Naive thymus-derived CD8-positive, alpha-beta T cell (primary cell): Measurements from ENCODE around the gene SIRT4. TPM values are rescaled to one million over a fixed set of nuclear protein-coding genes. Genes with fewer than 3 reads are reported as not detected.

Experiments used
- ATAC-seq, 2 donors: fragments of 150-1000 bp; cut with Tn5 transposase in 1 of 2; sonication (Bioruptor Pico), chemical (Tn5 transposase) in 1 of 2; 1 replicate in 1 of 2; 2 replicates in 1 of 2; pipeline ENCODE4 v1.10.0; 2021; ENCODE audit warnings: mild to moderate bottlenecking in 2 of 2, moderate library complexity in 2 of 2
- POLR2A ChIA-PET: fragments of 350-600 bp; sonication (Branson Sonifier 250); formaldehyde crosslinking; loops from one replicate; lab custom pipeline; 2021; ENCODE audit warnings: antibody characterized with exemption; lab: Charles Lee
- DNase-seq, 10 donors: peaks; one replicate each; pipeline versions ENCODE4 v3.0.0 to v3.0.0-alpha.2; 2020 to 2022
- H3K27ac Mint-ChIP-seq, 10 donors: one replicate each; pipeline ENCODE4 v1.8.0; 2020 to 2022; ENCODE audit warnings: mild to moderate bottlenecking in 10 of 10, mixed read lengths in 10 of 10, moderate library complexity in 4 of 10, inconsistent platforms in 1 of 10
- H3K27me3 Mint-ChIP-seq, 5 donors: one replicate each; pipeline ENCODE4 v1.8.0; 2021 to 2022; ENCODE audit warnings: mixed read lengths in 5 of 5
- H3K36me3 Mint-ChIP-seq, 3 donors: one replicate each; pipeline ENCODE4 v1.8.0; 2020 to 2022; ENCODE audit warnings: mixed read lengths in 3 of 3, mild to moderate bottlenecking in 2 of 3, inconsistent platforms in 1 of 3
- H3K4me1 Mint-ChIP-seq, 4 donors: one replicate each; pipeline ENCODE4 v1.8.0; 2021 to 2022; ENCODE audit warnings: mixed read lengths in 4 of 4
- H3K4me3 Mint-ChIP-seq, 10 donors: one replicate each; pipeline ENCODE4 v1.8.0; 2020 to 2022; ENCODE audit warnings: mild to moderate bottlenecking in 10 of 10, mixed read lengths in 10 of 10, moderate library complexity in 6 of 10, inconsistent platforms in 1 of 10
- H3K9me3 Mint-ChIP-seq, 9 donors: one replicate each; pipeline ENCODE4 v1.8.0; 2020 to 2022; ENCODE audit warnings: mixed read lengths in 9 of 9, mild to moderate bottlenecking in 3 of 9, inconsistent platforms in 1 of 9, moderate library complexity in 1 of 9
- polyA plus RNA-seq, 3 donors: library from polyadenylated mRNA; unstranded; fragments of 300-500 nt; fragmentation: Illumina TruSeq; gene quantifications; one replicate each; pipeline ENCODE4 v1.2.3, GENCODE V29; 2021
- total RNA-seq, 8 experiments: library from RNA in 2 of 8; stranded (reverse) in 2 of 8; gene quantifications; one replicate each; pipeline ENCODE4 v1.2.3 and lab custom pipeline; 2021 to 2026

The SIRT4 gene
- total and polyA plus RNA-seq, 5 experiments from 2014 or later = 1.9 to 4.1 (median 2.4) TPM

DNA sequence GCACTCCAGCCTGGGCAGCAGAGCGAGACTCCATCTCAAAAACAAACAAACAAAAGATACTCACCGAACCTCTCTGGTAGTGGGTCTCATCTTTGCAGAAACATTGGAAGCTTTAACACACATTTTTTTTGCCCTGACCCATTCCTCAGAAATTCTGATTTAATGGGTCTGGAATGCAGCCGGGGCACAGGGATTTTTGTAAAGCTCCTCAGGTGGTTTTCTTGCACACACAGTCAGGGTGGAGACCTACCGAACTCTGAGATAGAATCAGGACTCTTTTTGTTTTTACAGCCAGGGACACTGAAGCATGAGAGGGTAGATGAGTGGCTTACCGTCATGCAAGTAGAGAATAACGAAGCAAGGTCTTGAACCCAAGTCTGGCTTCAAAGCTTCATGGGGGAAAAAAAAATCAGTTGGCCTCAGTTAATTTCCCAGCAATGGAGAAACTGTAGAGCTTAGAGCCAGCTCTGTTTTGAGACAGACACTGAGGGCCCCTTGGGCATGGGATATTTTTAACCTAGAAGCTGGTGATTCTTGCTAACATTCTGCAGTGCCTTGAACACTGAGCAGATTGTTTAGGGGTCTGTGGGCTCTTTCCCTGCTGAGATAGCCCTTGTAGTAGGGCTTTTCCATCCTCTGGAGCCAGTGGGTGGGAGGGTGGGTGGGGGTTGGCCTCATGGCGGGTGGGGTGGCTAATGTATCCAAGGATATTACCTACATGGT is 15.2 kb upstream of the SIRT4 start:
- peaks cover 5 to 15% (median 7%) of the 10 kb centered on the region in 4 donors for H3K4me1 Mint-ChIP-seq
- H3K27ac Mint-ChIP-seq = peak overlapping the region in 2 of 10 donors; percentile 13 to 29
- H3K9me3 Mint-ChIP-seq = no peaks in the 10 kb centered on the region
- H3K36me3 Mint-ChIP-seq = no peaks in the 10 kb centered on the region
- POLR2A ChIA-PET = interaction anchor here (0.7 kb wide), 1 partner anchor 44 kb away, joined by 4 read pairs; no protein-coding TSS in a partner anchor
- DNase-seq = peak in 1 of 10 donors; percentile 23
- no peaks in the 10 kb centered on the region for H3K27me3 Mint-ChIP-seq
- no peak overlapping the region for H3K4me3 Mint-ChIP-seq
- no peak for ATAC-seq

DNA sequence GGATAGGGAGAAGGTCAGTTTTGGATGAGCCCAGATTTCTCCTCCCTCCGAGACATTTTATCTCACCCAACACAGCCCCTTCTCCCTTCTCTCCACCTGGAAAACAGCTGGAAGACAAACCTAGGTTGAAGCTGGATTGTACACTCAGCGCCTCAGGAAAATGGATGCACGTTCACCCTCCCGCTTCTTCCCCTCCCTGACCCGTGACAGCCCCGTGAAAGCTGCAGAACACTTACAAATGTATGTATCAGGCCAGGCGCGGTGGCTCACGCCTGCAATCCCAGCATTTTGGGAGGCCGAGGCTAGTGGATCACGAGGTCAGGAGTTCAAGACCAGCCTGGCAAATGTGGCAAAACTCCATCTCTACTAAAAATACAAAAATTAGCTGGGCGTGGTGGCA is 14.6 kb upstream of the SIRT4 start:
- DNase-seq (peak in 1 of 10 donors; percentile 58), ATAC-seq (no peak)
- POLR2A ChIA-PET = interaction anchor here (0.8 kb wide), 1 partner anchor 14 kb away, joined by 3 read pairs; no protein-coding TSS in a partner anchor
- no peaks in the 10 kb centered on the region for H3K9me3 Mint-ChIP-seq
- H3K4me1 Mint-ChIP-seq = peaks cover 5 to 15% (median 7%) of the 10 kb centered on the region in 4 donors
- no peaks in the 10 kb centered on the region for H3K27me3 Mint-ChIP-seq
- H3K27ac Mint-ChIP-seq = peak overlapping the region in 1 of 10 donors; percentile 18
- no peaks in the 10 kb centered on the region for H3K36me3 Mint-ChIP-seq
- H3K4me3 Mint-ChIP-seq = no peak overlapping the region

DNA sequence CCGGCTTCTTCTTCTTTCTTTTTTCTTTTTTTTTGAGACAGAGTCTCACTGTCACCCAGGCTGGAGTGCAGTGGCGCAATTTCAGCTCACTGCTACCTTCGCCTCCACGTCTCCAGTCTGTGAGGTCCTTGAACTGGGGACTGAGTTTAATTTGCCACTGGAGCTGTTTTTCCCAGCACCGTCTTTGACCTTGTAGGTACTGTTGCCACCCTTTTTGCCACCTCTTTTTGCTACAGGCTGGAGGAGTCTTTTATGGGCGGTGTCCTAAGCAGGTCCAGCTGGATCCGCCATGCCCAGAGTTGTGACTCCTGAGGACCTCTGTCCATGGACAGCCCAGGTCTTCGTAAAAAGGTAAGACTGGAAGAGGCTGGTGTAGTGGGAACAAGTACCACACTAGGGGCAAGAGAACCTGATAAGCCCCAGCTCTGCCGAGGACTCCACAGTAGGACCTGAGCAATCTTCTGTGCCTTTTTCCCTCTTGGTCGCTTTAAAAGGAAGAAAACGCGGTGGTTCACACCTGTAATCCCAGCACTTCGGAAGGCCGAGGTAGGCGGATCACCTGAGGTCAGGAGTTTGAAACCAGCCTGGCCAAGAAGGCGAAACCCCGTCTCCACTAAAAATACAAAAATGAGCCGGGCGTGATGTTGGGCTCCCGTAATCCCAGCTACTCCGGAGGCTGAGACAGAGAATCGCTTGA is 11.4 kb upstream of the SIRT4 start:
- Mint-ChIP-seq H3K36me3 (no peaks in the 10 kb centered on the region), H3K27ac (peak overlapping the region in 1 of 10 donors; percentile 78), H3K9me3 (no peaks in the 10 kb centered on the region), H3K27me3 (no peaks in the 10 kb centered on the region), H3K4me1 (peaks cover 5 to 15% (median 7%) of the 10 kb centered on the region in 4 donors), H3K4me3 (peak overlapping the region in 3 of 10 donors; percentile 51)
- POLR2A ChIA-PET = interaction anchor here (0.6 to 5.6 kb wide), 35 partner anchors 7 to 1981 kb away, joined by 3 to 134 read pairs (median 7); partner anchors contain the start of genes BICDL1, COX6A1, MLEC and PXN
- peak in 4 of 10 donors; percentile 19 to 28 (median 23) for DNase-seq
- no peak for ATAC-seq

DNA sequence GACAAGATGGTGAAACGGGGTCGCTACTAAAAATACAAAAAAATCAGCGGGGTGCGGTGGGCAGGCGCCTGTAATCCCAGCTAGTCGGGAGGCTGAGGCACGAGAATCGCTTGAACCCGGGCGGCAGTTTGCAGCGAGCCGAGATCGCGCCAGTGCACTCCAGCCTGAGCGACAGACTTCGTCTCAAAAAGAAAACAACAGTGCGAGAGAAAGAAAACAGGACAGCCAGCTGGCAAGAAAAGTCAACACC is 9.8 kb upstream of the SIRT4 start:
- peaks cover 5 to 13% (median 6%) of the 10 kb centered on the region in 4 donors for H3K4me1 Mint-ChIP-seq
- no peaks in the 10 kb centered on the region for H3K27me3 Mint-ChIP-seq
- ATAC-seq (peak; percentile 12 to 22), DNase-seq (peak in 1 of 10 donors; percentile 11)
- no peaks in the 10 kb centered on the region for H3K36me3 Mint-ChIP-seq
- no peak overlapping the region for H3K27ac Mint-ChIP-seq
- no peaks in the 10 kb centered on the region for H3K9me3 Mint-ChIP-seq
- H3K4me3 Mint-ChIP-seq = no peak overlapping the region
- POLR2A ChIA-PET = interaction anchor here (1.1 to 5.6 kb wide), 29 partner anchors 9 to 1509 kb away, joined by 3 to 134 read pairs (median 7); partner anchors contain the start of genes COQ5, COX6A1, PXN and RAB35

DNA sequence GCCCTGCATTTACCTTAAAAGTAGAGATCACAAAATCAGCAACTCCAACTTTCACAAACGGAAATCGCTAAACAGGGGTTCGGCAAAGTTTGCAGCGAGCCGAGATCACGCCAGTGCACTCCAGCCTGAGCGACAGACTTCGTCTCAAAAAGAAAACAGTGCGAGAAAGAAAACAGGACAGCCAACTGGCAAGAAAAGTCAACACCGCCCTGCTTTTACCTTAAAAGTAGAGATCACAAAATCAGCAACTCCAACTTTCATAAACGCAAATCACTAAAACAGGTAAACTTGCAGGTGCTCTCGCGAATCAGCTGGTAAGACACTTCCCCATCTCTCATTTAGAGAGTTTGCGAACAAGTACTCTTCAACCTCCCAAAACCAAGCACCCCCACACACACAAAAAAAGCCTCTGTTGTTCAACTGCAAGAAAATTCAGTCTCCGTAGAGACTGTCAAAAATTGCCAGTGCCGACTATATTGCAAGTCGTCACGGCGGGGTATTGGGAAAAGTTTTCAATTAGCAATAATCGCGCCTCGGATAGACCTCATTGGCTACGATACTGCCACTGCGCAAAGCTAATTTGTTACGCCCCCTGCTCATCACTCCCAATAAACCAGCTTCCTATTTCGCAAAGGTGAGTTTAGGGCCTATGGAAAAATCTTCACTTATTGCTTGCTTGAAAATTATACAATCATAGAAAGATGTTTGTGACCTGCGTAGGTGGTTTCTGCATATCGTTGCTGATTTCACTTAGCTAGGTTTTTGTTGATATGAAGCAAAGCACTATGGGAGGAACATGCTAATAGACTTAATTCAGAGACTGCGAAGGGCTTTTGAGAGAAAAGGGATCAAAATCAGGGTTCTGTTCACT is 9.2 kb upstream of the SIRT4 start, which contains the start of gene RNU4-1:
TSS of gene RNU4-1 (minus strand) at position 577 of the 871 bp plus-strand sequence.
- peak within 1 kb of the TSS in 2 of 10 donors; percentile 8 to 21 for H3K27ac Mint-ChIP-seq
- POLR2A ChIA-PET = interaction anchor here (0.8 to 5.6 kb wide), 29 partner anchors 9 to 1509 kb away, joined by 3 to 134 read pairs (median 7); partner anchors contain the start of genes COQ5, COX6A1, PXN and RAB35
- H3K9me3 Mint-ChIP-seq = no peaks in the 10 kb centered on the region
- no peaks in the 10 kb centered on the region for H3K36me3 Mint-ChIP-seq
- H3K4me1 Mint-ChIP-seq = peaks cover 5 to 13% (median 6%) of the 10 kb centered on the region in 4 donors
- H3K27me3 Mint-ChIP-seq = no peaks in the 10 kb centered on the region
- ATAC-seq (peak; percentile 42 to 47), DNase-seq (peak; percentile 45 to 98 (median 81))
- no peak within 1 kb of the TSS for H3K4me3 Mint-ChIP-seq

DNA sequence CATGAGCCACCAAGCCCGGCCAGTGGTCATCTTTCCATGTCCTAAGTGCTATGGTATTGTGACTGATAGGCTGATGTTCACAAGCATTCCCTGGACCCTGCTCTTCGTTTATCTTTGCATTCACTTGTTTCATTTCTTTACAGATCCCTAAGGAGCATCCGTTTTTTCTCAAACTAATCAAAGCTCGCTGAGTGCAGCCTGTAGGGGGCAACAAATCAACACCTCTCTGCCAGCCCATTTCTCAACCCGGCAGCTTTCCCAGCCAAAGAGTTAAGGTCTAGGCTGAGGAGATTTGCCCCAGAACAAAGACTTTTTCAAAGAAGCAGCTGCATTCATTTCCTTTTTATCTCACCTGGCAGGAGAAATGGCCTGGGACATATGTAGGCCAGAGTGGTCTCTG is 12.1 kb downstream of the SIRT4 start:
- peaks cover 7 to 15% (median 13%) of the 10 kb centered on the region in 4 donors for H3K4me1 Mint-ChIP-seq
- H3K9me3 Mint-ChIP-seq = peaks cover 0 to 3% (median 0%) of the 10 kb centered on the region in 9 donors
- no peak overlapping the region for H3K4me3 Mint-ChIP-seq
- POLR2A ChIA-PET = no interaction called here
- H3K36me3 Mint-ChIP-seq = no peaks in the 10 kb centered on the region
- no peak for DNase-seq
- H3K27me3 Mint-ChIP-seq = no peaks in the 10 kb centered on the region
- no peak for ATAC-seq
- peak overlapping the region in 1 of 10 donors; percentile 59 for H3K27ac Mint-ChIP-seq

DNA sequence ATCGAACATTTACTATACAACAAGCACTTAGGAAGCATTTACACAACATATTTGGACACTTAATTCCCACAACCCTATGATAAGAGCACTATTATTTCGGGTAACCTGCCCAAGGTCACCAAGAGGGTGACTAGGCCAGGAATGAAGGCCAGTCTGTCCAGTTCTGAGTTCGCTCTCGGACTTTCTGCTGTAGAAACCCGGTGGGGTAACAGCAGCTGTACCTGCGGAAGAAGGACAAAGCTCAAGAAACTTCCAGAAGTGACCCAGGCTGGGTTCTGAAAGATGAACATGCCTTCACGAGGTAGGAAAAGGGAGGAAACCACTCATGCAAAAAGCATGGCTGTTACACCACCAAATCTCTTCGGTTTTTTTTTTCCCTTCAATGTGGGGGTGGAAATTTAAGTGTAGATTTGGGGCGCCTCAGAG is 14.7 kb downstream of the SIRT4 start:
- H3K27me3 Mint-ChIP-seq = no peaks in the 10 kb centered on the region
- no peaks in the 10 kb centered on the region for H3K36me3 Mint-ChIP-seq
- peak overlapping the region; percentile 90 to 98 (median 97) for H3K27ac Mint-ChIP-seq
- peak overlapping the region; percentile 86 to 95 (median 92) for H3K4me3 Mint-ChIP-seq
- no peak for DNase-seq
- POLR2A ChIA-PET = interaction anchor here (0.7 to 3.6 kb wide), 9 partner anchors 9 to 116 kb away, joined by 3 to 46 read pairs (median 4); partner anchors contain the start of genes PXN, RNU4-1, RNU4-2 and RPLP0
- peaks cover 5 to 15% (median 13%) of the 10 kb centered on the region in 4 donors for H3K4me1 Mint-ChIP-seq
- peaks cover 0 to 3% (median 0%) of the 10 kb centered on the region in 9 donors for H3K9me3 Mint-ChIP-seq
- ATAC-seq = no peak

DNA sequence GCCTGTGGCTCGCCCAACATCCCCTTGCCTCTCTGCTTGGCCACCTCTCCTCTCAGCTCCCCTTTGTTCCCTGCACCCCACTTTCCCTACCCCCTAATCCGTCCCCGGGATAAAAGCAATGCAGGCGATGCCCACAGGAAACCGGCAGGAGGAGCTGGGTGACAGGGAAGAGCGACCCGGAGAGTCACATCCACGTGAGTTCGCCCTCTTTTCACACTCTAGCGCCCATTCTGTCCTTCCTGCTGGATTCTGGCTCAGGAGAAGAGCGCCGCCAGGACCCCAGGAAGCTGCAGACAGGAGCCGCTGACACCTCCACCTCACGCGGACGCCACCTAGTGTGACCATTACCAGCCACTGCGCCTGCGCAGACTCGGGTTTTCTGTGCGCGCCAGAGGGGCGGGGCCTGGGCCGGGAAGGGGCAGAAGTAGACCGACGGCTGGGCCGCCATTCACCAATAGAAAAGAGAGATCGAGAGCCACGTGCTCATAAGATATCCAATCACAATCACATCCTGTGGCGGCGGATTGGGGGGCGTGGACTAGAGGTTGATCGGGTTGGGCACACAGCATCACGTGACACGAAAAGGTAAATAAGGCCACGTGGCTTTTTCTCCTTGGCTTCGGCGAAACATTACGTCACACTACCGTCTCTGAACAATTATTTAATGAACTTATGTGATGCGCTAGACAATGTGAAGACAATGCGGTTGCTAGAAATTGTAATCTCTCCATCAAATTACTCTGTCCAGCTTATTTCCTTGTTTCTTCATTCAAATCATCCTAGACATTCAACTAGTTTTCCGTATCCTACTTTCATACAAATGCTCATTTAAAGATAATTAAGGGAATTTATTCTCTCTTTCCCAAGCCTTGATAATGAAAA is 15.3 kb downstream of the SIRT4 start:
- peak overlapping the region; percentile 86 to 95 (median 92) for H3K4me3 Mint-ChIP-seq
- POLR2A ChIA-PET = interaction anchor here (0.6 to 3.6 kb wide), 12 partner anchors 9 to 1464 kb away, joined by 3 to 46 read pairs (median 4); partner anchors contain the start of genes PXN, RNU4-1, RNU4-2 and RPLP0
- peak overlapping the region; percentile 90 to 98 (median 97) for H3K27ac Mint-ChIP-seq
- H3K4me1 Mint-ChIP-seq = peaks cover 5 to 15% (median 13%) of the 10 kb centered on the region in 4 donors
- H3K27me3 Mint-ChIP-seq = no peaks in the 10 kb centered on the region
- ATAC-seq = peak; percentile 99
- no peaks in the 10 kb centered on the region for H3K36me3 Mint-ChIP-seq
- peak; percentile 99 to 100 (median 100) for DNase-seq
- H3K9me3 Mint-ChIP-seq = peaks cover 0 to 3% (median 0%) of the 10 kb centered on the region in 9 donors

DNA sequence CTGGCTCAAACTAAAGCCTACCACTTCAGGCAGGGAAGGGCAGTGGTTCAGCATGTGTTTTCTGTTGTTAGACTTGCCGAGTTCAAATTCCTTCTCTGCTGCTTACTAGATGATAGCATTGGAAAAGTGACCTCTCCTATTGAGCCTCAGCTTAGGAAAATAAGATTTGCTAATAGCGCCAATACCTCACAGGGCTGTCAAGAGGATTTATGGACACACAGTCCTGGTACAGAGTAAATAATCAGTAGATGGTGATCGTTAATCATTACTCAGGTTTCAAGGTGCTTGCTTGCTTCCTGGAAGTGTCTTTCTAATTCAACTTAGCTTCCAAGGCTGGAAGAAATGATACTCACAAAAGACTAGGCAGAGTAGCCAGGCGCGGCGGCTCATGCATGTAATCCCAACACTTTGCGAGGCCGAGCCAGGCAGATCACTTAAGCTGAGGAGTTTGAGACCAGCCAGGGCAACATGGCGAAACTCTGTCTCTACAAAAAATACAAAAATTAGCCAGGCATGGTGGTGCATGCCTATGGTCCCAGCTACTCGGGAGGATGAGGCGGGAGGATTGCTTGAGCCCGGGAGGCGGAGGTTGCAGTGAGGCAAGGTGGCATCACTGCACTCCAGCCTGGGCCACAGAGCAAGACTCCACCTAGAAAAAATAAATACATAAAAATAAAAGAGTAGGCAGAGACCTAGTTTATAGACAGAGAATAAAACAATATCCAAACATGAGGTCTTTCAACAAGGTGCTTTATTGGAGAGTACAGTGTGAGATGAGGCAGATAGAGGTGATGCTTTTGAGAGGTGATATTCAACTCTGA is 19.5 kb downstream of the SIRT4 start:
- Mint-ChIP-seq H3K4me1 (peaks cover 9 to 24% (median 19%) of the 10 kb centered on the region in 4 donors), H3K36me3 (no peaks in the 10 kb centered on the region), H3K27ac (no peak overlapping the region), H3K9me3 (peaks cover 0 to 3% (median 0%) of the 10 kb centered on the region in 9 donors), H3K27me3 (no peaks in the 10 kb centered on the region), H3K4me3 (no peak overlapping the region)
- ATAC-seq = no peak
- no peak for DNase-seq
- POLR2A ChIA-PET = interaction anchor here (0.6 to 2.8 kb wide), 3 partner anchors 10 to 30 kb away, joined by 3 to 8 read pairs (median 3); partner anchors contain the start of genes RNU4-1 and RNU4-2

DNA sequence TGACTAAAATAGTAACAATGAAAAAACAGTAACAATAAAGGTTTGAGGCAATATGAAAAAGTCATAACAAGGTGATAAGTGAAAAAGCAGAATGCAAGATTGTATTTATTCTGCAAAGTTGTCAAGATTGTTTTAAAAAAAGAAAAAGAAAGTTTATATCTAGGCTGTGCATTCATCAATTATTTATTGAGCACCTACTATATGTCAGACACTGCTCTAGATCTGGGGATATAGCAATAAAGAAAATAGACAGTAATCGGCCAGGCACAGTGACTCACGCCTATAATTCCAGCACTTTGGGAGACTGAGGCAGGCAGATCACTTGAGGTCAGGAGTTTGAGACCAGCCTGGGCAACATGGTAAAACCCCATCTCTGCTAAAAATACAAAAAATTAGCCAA is 21.7 kb downstream of the SIRT4 start:
- POLR2A ChIA-PET = interaction anchor here (2.9 kb wide), 1 partner anchor 32 kb away, joined by 12 read pairs; the partner anchor contains the start of genes RNU4-1 and RNU4-2
- H3K27ac Mint-ChIP-seq = no peak overlapping the region
- ATAC-seq (no peak), DNase-seq (no peak)
- no peaks in the 10 kb centered on the region for H3K36me3 Mint-ChIP-seq
- H3K27me3 Mint-ChIP-seq = no peaks in the 10 kb centered on the region
- no peak overlapping the region for H3K4me3 Mint-ChIP-seq
- H3K4me1 Mint-ChIP-seq = peaks cover 5 to 12% (median 7%) of the 10 kb centered on the region in 4 donors
- no peaks in the 10 kb centered on the region for H3K9me3 Mint-ChIP-seq
